BE2C (cell line): ENCODE measurements around the gene TRMT112.
"Not testable (repeated sequence)": the region's sequence is repeated elsewhere in the genome, so short reads cannot be mapped to it uniquely, and the experiment has no call there.

Source experiments
- DNase-seq: peaks from one replicate; pipeline ENCODE4 v3.0.0-alpha.2; 2020
- H3K27me3 ChIP-seq: fragments of 250-450 bp; sonication (Bioruptor Pico); 2 replicates; pipeline ENCODE4 v1.5.1; 2020; ENCODE audit warnings: mild to moderate bottlenecking
- H3K36me3 ChIP-seq: fragments of 250-450 bp; sonication (Bioruptor Pico); 2 replicates; pipeline ENCODE4 v1.5.1; 2020; ENCODE audit warnings: mild to moderate bottlenecking
- H3K4me1 ChIP-seq: fragments of 250-450 bp; sonication (Bioruptor Pico); 2 replicates; pipeline ENCODE4 v1.5.1; 2020
- H3K4me3 ChIP-seq: 2 replicates; pipeline ENCODE4 v1.5.1; 2011; ENCODE audit warnings: low read depth, low read length
- H3K9me3 ChIP-seq: fragments of 250-450 bp; sonication (Bioruptor Pico); 2 replicates; pipeline ENCODE4 v1.5.1; 2020
- CTCF ChIP-seq: IDR thresholded peaks from 2 replicates; pipeline ENCODE4 v1.5.1; 2012; ENCODE audit warnings: mild to moderate bottlenecking, low read depth, low read length

The TRMT112 gene

GRCh38 chr11:64321026-64321425 is 3.7 kb upstream of the TRMT112 start:
- no peaks in the 10 kb centered on the region for H3K27me3 ChIP-seq
- DNase-seq = no peak

DNA sequence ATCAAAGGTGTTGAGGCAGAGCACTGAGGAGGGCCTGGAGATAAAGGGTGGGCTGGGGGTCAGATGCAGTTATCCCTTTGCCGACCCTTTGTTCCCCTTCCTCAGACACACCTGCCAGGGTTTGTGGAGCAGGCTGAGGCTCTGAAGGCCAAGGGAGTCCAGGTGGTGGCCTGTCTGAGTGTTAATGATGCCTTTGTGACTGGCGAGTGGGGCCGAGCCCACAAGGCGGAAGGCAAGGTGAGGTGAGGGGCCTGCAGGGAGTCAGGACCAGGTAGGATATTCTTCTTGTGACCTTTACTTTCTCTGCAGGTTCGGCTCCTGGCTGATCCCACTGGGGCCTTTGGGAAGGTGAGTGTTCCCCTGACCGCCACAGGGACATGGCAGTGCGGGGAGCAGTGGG is 3.2 kb upstream of the TRMT112 start:
- no peak overlapping the region for H3K4me3 ChIP-seq
- H3K27me3 ChIP-seq = no peaks in the 10 kb centered on the region
- no peaks in the 10 kb centered on the region for H3K9me3 ChIP-seq
- H3K4me1 ChIP-seq = no peaks in the 10 kb centered on the region
- TF ChIP-seq CTCF = no peak
- H3K36me3 ChIP-seq = no peaks in the 10 kb centered on the region
- no peak for DNase-seq

More at GRCh38 chr11:64321026-64321425, 3.7 kb upstream of the TRMT112 start:
- H3K4me1 ChIP-seq = no peaks in the 10 kb centered on the region
- H3K9me3 ChIP-seq = no peaks in the 10 kb centered on the region
- no peak for TF ChIP-seq CTCF
- H3K36me3 ChIP-seq = no peaks in the 10 kb centered on the region
- no peak overlapping the region for H3K4me3 ChIP-seq

DNA sequence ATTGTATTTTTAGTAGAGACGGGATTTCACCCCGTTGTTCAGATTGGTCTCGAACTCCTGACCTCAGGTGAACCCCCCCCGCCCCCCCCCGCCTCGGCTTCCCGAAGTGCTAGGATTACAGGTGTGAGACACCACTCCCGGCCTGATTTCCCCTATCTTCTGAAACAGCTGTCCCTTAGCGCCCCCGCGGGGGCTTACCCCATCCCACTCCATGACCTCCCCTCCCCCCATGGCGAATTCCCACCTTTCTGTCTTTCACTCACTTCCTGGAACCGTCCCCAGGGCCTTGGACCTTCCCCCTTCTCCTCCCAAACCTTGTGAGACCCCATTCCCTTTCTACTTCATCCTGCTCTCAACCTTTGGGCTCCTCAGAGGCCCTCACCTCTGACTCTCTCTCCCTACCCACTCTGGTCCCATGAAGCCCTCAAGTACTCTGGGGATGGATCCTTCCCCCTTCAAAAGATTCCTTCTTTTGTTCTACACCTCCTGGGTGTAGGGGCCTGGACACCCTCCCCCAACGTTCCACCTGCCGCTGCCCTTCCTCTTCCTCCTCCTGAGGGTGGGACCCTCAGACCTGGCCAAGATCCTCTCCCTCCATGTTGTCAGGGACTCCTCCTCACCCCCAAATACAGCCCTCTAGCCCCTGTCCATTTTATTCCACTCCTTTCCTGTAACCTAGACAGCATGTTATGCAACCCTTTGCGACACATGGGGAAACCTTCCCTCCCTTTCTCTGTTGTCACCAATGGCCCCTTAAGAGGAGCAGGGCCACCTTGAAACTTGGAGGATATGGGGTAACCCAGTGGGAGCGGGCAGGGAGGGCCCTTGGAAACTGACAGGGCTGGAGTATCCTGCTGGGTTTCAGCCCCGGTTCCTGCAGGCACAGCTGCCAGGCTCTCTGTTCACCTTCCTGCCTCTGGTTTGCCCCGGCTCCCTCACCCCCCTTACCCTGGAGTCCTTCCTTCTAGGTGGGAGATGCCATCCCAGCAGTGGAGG is 1.7 kb upstream of the TRMT112 start:
- DNase-seq = no peak
- 0 out of 2 replicates have a peak, but pooled peaks cover 6% of the 10 kb centered on the region for H3K36me3 ChIP-seq
- H3K4me1 ChIP-seq = no peaks in the 10 kb centered on the region
- H3K9me3 ChIP-seq = no peaks in the 10 kb centered on the region
- peak overlapping the region; percentile 78 for H3K4me3 ChIP-seq
- H3K27me3 ChIP-seq = no peaks in the 10 kb centered on the region
- no peak for TF ChIP-seq CTCF

DNA sequence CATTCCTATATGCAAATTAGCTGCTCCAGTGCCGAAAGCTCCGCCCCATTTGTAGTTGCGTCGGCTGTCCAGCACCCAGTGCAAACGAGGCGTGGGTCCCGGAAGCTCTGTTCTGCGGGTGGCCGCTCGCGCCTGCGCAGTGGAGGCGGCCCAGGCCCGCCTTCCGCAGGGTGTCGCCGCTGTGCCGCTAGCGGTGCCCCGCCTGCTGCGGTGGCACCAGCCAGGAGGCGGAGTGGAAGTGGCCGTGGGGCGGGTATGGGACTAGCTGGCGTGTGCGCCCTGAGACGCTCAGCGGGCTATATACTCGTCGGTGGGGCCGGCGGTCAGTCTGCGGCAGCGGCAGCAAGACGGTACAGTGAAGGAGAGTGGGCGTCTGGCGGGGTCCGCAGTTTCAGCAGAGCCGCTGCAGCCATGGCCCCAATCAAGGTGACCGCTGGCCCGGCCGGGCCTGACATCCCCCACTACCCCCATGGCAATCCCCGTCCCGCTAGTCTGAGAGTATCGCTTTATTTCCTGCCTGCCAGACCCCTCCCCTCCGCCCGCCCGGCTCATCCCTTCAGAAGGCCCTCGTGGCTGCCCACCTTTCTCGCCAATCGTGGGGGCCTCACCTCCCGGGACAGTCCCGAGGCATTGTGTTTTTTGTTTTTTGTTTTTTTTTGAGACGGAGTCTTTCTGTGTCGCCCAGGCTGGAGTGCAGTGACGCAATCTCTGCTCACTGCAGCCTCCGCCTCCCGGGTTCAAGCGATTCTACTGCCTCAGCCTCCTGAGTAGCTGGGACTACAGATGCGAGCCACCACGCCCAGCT is 804 bp upstream of the TRMT112 start, which contains the start of gene PRDX5:
Gene PRDX5, plus strand, starts transcription at position 161 of the 805 bp plus-strand sequence. Its CDS starts 95 bp downstream, at position 256.
- H3K27me3 ChIP-seq = no peaks in the 10 kb centered on the region
- no peaks in the 10 kb centered on the region for H3K4me1 ChIP-seq
- H3K9me3 ChIP-seq = no peaks in the 10 kb centered on the region
- peak within 1 kb of the TSS; percentile 78 for H3K4me3 ChIP-seq
- 0 out of 2 replicates have a peak, but pooled peaks have one; percentile 14 for TF ChIP-seq CTCF
- peak; percentile 92 for DNase-seq
- 0 out of 2 replicates have a peak, but pooled peaks cover 6% of the 10 kb centered on the region for H3K36me3 ChIP-seq

DNA sequence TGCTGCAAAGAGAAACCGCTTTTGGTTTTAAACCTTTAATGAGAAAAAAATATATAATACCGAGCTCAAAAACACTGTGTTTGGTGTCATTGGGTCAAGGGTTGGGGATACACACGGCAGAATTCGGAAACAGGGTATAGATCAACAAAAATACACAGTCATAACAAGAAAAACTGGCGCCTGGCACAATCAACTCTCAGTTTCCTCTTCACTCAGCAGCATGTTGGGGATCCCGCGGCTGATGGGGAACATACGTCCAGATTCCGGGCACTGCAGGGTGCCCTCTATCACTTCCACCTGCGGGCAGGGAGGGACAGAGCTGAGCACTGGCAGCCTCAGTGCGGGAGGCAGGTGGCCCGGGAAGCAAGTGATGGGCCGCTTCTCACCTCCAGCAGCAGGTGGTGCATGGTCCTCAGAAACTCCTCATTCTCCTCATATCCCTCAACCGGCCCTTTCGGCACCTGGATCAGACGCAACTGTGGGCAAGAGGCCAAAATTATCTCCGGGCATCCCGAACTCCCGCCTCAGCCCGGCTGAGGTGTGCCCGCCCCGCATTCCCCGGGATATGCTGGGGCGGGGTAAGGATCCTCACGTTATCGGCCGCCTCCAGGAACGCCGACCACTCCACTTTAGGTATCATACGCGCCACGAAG is 561 bp downstream of the TRMT112 start:
- H3K4me1 ChIP-seq = no peaks in the 10 kb centered on the region
- no peaks in the 10 kb centered on the region for H3K27me3 ChIP-seq
- 0 out of 2 replicates have a peak, but pooled peaks cover 6% of the 10 kb centered on the region for H3K36me3 ChIP-seq
- peak overlapping the region; percentile 78 for H3K4me3 ChIP-seq
- DNase-seq = no peak
- TF ChIP-seq CTCF = 0 out of 2 replicates have a peak, but pooled peaks have one; percentile 4
- no peaks in the 10 kb centered on the region for H3K9me3 ChIP-seq

DNA sequence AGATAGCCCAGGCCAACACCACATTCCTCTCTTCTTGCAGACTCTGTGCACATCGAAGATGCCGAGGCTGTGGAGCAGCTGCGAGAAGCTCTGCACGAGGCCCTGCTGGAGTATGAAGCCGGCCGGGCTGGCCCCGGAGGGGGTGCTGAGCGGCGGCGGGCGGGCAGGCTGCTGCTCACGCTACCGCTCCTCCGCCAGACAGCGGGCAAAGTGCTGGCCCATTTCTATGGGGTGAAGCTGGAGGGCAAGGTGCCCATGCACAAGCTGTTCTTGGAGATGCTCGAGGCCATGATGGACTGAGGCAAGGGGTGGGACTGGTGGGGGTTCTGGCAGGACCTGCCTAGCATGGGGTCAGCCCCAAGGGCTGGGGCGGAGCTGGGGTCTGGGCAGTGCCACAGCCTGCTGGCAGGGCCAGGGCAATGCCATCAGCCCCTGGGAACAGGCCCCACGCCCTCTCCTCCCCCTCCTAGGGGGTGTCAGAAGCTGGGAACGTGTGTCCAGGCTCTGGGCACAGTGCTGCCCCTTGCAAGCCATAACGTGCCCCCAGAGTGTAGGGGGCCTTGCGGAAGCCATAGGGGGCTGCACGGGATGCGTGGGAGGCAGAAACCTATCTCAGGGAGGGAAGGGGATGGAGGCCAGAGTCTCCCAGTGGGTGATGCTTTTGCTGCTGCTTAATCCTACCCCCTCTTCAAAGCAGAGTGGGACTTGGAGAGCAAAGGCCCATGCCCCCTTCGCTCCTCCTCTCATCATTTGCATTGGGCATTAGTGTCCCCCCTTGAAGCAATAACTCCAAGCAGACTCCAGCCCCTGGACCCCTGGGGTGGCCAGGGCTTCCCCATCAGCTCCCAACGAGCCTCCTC is 1.5 kb downstream of the TRMT112 start:
- not testable (repeated sequence) for H3K9me3 ChIP-seq, H3K4me3 ChIP-seq, H3K27me3 ChIP-seq, H3K36me3 ChIP-seq, DNase-seq, H3K4me1 ChIP-seq
